ENCODE results near the gene KRTAP3-3.

The KRTAP3-3 gene

DNA sequence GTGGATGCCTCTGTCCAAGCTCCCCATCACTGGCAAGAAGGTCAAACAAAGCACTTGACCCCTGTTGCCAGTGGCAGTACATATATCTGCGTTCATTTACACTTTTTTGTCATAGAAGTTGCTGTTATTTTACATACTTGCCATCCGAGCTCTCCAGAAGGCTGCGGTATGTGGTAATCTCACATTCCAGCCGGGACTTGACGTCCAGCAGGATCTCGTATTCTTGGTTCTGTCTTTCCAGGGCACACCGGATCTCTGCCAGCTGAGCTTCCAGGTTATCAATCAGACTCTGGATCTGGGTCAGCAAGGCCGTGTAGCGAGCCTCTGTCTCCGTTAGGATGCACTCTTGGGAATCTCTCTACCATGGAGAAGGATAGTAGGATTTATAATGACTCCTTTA lies 33.8 kb downstream of the KRTAP3-3 start:
- no peak overlapping the region for H3K4me3 ChIP-seq (ENCODE audit: insufficient read depth, low read length, poor library complexity, severe bottlenecking)
- H3K36me3 ChIP-seq (ENCODE audit: low read length) = no peaks in the 10 kb centered on the region
- H3K27ac ChIP-seq (ENCODE audit: low read depth, low read length) = no peak overlapping the region
- H3F3A ChIP-seq (ENCODE audit: insufficient read depth) = no peaks in the 10 kb centered on the region
- H3K4me2 ChIP-seq (ENCODE audit: low read depth, low read length, poor library complexity, severe bottlenecking) = no peak overlapping the region
- no peak overlapping the region for H2AFZ ChIP-seq (ENCODE audit: low read depth, low read length, severe bottlenecking)
- no peaks in the 10 kb centered on the region for H3K79me2 ChIP-seq (ENCODE audit: insufficient read depth, low read length)
- no peaks in the 10 kb centered on the region for H3K27me3 ChIP-seq (ENCODE audit: low read length)
- no peak overlapping the region for H3K9ac ChIP-seq (ENCODE audit: low read length)
- TF ChIP-seq EZH2phosphoT487 (conservative IDR thresholded peaks at IDR 0.05; ENCODE audit: low read length) = no peak
- TF ChIP-seq, protein P1, sequence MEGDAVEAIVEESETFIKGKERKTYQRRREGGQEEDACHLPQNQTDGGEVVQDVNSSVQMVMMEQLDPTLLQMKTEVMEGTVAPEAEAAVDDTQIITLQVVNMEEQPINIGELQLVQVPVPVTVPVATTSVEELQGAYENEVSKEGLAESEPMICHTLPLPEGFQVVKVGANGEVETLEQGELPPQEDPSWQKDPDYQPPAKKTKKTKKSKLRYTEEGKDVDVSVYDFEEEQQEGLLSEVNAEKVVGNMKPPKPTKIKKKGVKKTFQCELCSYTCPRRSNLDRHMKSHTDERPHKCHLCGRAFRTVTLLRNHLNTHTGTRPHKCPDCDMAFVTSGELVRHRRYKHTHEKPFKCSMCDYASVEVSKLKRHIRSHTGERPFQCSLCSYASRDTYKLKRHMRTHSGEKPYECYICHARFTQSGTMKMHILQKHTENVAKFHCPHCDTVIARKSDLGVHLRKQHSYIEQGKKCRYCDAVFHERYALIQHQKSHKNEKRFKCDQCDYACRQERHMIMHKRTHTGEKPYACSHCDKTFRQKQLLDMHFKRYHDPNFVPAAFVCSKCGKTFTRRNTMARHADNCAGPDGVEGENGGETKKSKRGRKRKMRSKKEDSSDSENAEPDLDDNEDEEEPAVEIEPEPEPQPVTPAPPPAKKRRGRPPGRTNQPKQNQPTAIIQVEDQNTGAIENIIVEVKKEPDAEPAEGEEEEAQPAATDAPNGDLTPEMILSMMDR (IDR thresholded peaks at IDR 0.05; ENCODE audit: insufficient read depth, low read length, poor library complexity, severe bottlenecking) = no peak
- H3K9me3 ChIP-seq (ENCODE audit: insufficient read depth, low read length) = no peaks in the 10 kb centered on the region
- no peaks in the 10 kb centered on the region for H3K9me2 ChIP-seq (replicated peaks; ENCODE audit: insufficient read depth, low read length)
- H4K20me1 ChIP-seq (ENCODE audit: low read depth, low read length) = no peaks in the 10 kb centered on the region

DNA sequence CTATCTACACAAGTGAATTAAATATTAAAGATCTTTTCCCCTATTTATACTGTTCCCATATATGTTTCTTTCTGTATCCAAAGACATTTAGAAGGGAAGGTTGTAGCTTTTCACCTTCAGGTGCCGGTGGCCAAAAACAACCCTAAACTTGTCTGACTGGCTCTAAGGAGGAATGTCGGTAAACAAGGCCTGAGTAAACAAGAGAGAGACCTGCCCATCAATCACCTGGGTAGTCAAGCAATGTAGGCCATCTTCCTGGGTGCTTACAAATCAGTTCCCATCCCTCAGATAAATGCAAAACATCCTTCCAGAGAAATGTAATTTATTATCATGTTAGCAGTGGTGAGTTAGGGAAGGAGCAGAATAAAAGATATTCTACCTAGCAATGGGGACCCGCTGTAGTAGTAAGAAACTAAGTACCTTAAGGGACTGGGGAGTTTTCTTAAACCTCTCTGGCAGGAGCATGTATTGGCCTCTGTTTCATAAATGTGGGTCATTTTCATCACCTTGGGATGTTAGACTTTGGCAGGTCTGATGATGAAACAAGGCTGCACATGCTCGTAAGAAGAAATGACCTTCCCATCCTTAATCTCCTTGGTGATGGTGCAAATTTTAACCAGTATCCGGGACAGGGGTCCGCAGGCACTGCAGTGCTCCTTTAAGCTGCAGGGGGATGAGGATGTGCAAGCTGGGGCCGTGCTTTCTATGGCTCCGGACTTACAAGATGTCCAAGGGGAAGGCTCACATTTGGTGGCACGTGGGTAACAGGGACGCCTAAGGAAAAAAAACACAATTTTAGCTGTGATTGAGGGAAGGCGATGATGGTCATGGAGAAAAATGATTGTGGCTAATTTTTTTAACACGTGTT lies 35.6 kb downstream of the KRTAP3-3 start:
- no peak overlapping the region for H3K9ac ChIP-seq (ENCODE audit: low read length)
- H3K27me3 ChIP-seq (ENCODE audit: low read length) = no peaks in the 10 kb centered on the region
- no peaks in the 10 kb centered on the region for H3K36me3 ChIP-seq (ENCODE audit: low read length)
- no peaks in the 10 kb centered on the region for H3K79me2 ChIP-seq (ENCODE audit: insufficient read depth, low read length)
- no peak overlapping the region for H3K4me3 ChIP-seq (ENCODE audit: insufficient read depth, low read length, poor library complexity, severe bottlenecking)
- H3K27ac ChIP-seq (ENCODE audit: low read depth, low read length) = no peak overlapping the region
- no peaks in the 10 kb centered on the region for H3F3A ChIP-seq (ENCODE audit: insufficient read depth)
- no peak overlapping the region for H2AFZ ChIP-seq (ENCODE audit: low read depth, low read length, severe bottlenecking)
- no peak overlapping the region for H3K4me2 ChIP-seq (ENCODE audit: low read depth, low read length, poor library complexity, severe bottlenecking)
- no peaks in the 10 kb centered on the region for H3K9me2 ChIP-seq (replicated peaks; ENCODE audit: insufficient read depth, low read length)
- no peaks in the 10 kb centered on the region for H3K9me3 ChIP-seq (ENCODE audit: insufficient read depth, low read length)
- no peak for TF ChIP-seq EZH2phosphoT487 (conservative IDR thresholded peaks at IDR 0.05; ENCODE audit: low read length)
- TF ChIP-seq, protein P1 (IDR thresholded peaks at IDR 0.05; ENCODE audit: insufficient read depth, low read length, poor library complexity, severe bottlenecking) = no peak
- H4K20me1 ChIP-seq (ENCODE audit: low read depth, low read length) = no peaks in the 10 kb centered on the region

DNA sequence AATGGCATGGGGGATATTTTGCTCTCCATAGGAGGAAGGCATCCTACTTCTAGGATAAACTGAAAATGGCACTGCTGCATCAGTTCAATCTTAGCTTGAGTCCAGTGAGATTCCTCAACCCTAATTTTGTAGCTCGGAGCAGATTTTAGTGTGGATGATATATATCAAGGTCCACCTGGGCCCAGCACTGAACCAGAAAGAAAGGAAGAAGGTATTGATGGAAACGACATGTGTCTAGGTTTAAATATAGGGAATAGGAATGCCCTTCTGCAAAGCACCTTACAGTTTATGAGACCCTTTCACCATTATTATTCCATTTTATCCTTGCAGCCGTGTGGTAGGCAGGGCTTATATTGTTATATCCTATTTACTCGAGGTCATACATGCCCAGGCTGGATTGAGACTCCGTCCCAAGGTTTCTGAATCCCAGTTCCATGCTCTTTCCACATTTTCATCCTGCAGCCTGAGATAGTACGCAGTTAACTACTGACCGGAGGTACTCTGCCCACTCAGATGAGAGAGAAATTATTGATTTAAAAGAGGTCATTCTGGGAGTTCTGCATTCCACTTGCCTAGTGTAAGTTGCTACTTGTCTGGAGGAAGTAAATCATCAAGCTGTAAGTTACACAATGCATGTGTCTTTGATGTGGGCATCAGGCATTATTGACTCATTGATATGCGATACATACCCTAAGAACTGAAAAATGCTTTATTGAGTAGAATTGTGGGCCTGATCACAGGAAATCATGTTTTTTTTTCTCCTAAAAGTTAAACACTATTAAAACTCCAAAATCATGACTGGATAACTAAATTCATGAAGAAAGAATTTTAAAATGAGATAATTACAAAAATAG lies 37.3 kb downstream of the KRTAP3-3 start:
- Histone ChIP-seq H3K79me2 (ENCODE audit: insufficient read depth, low read length) (no peaks in the 10 kb centered on the region), H3K4me2 (ENCODE audit: low read depth, low read length, poor library complexity, severe bottlenecking) (no peak overlapping the region), H2AFZ (ENCODE audit: low read depth, low read length, severe bottlenecking) (no peak overlapping the region), H3K36me3 (ENCODE audit: low read length) (no peaks in the 10 kb centered on the region), H4K20me1 (ENCODE audit: low read depth, low read length) (no peaks in the 10 kb centered on the region), H3F3A (ENCODE audit: insufficient read depth) (no peaks in the 10 kb centered on the region), H3K9me2 (replicated peaks; ENCODE audit: insufficient read depth, low read length) (no peaks in the 10 kb centered on the region), H3K4me3 (ENCODE audit: insufficient read depth, low read length, poor library complexity, severe bottlenecking) (no peak overlapping the region), H3K27me3 (ENCODE audit: low read length) (no peaks in the 10 kb centered on the region), H3K27ac (ENCODE audit: low read depth, low read length) (no peak overlapping the region), H3K9ac (ENCODE audit: low read length) (no peak overlapping the region), H3K9me3 (ENCODE audit: insufficient read depth, low read length) (no peaks in the 10 kb centered on the region)
- TF ChIP-seq, protein P1 (IDR thresholded peaks at IDR 0.05; ENCODE audit: insufficient read depth, low read length, poor library complexity, severe bottlenecking) = no peak
- TF ChIP-seq EZH2phosphoT487 (conservative IDR thresholded peaks at IDR 0.05; ENCODE audit: low read length) = no peak

Data from SU-DHL-6 (cell line).